ENCODE data around the gene FBXL3.

Gene FBXL3

DNA sequence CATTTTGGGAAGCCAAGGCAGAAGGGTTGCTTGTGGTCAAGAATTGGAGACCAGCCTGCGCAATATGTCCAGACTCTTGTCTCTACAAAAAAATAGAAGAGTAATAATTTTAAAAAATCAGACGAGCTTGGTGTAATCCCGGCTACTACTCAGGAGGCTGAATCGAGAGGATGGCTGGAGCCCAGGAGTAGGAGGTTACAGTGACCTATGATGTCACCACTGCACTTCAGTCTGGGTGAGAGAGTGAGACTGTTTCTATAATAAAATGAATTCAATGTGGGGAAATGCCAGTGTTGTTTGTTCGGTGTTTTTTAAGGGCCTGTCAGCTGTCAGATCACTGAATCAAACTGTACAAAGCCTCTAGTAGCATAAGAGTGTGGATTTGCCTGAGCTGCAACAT is 1.2 kb upstream of the FBXL3 start:
- Histone ChIP-seq H3K4me3 (ENCODE audit: low read depth, low read length) (peak overlapping the region; percentile 98), H3K36me3 (ENCODE audit: control insufficient read depth in 2 of 2, insufficient read depth in 1 of 2, low read length in 2 of 2) (peaks cover 0 to 6% of the 10 kb centered on the region in 2 experiments; a peak in 1 of 3 replicates), H3K27ac (ENCODE audit: extremely low read depth, low read depth, low read length) (no peak overlapping the region), H3K4me1 (ENCODE audit: control insufficient read depth, insufficient read depth, low read length) (0 out of 2 replicates have a peak, but pooled peaks cover 2% of the 10 kb centered on the region), H3K9me3 (ENCODE audit: control insufficient read depth, insufficient read depth, low read depth, low read length) (no peaks in the 10 kb centered on the region)
- POLR2A ChIA-PET: no interaction called here
- no peak for TF ChIP-seq ZNF394 (tag by site-specific recombination; IDR thresholded peaks at IDR 0.05; ENCODE audit: borderline replicate concordance)
- TF ChIP-seq ZNF148 (tag by site-specific recombination; IDR thresholded peaks at IDR 0.05; ENCODE audit: borderline replicate concordance): no peak
- TF ChIP-seq ZBTB21 (tag by site-specific recombination; IDR thresholded peaks at IDR 0.05): 0 out of 2 replicates have a peak, but pooled peaks have one; percentile 37
- no peak for TF ChIP-seq ZNF513 (tag by site-specific recombination; IDR thresholded peaks at IDR 0.05)
- no peak for TF ChIP-seq ZNF544 (tag by site-specific recombination; IDR thresholded peaks at IDR 0.05)
- TF ChIP-seq TRIM28 (IDR thresholded peaks at IDR 0.05; ENCODE audit: borderline replicate concordance, low read length): peak; percentile 65; the same call in 1 of the 2 replicates
- TF ChIP-seq ZNF19 (tag by site-specific recombination; IDR thresholded peaks at IDR 0.05; ENCODE audit: low read depth): no peak
- no peak for TF ChIP-seq ZBTB6 (tag by site-specific recombination; IDR thresholded peaks at IDR 0.05)
- no peak for TF ChIP-seq ZNF561 (tag by site-specific recombination; IDR thresholded peaks at IDR 0.05; ENCODE audit: borderline replicate concordance)
- TF ChIP-seq, protein P1, sequence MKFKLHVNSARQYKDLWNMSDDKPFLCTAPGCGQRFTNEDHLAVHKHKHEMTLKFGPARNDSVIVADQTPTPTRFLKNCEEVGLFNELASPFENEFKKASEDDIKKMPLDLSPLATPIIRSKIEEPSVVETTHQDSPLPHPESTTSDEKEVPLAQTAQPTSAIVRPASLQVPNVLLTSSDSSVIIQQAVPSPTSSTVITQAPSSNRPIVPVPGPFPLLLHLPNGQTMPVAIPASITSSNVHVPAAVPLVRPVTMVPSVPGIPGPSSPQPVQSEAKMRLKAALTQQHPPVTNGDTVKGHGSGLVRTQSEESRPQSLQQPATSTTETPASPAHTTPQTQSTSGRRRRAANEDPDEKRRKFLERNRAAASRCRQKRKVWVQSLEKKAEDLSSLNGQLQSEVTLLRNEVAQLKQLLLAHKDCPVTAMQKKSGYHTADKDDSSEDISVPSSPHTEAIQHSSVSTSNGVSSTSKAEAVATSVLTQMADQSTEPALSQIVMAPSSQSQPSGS (tag by site-specific recombination; IDR thresholded peaks at IDR 0.05; ENCODE audit: low read depth): peak; percentile 81
- TF ChIP-seq ZBTB8A (tag by site-specific recombination; IDR thresholded peaks at IDR 0.05): peak; percentile 54; the same call in 1 of the 2 replicates
- TF ChIP-seq ZNF266 (tag by site-specific recombination; IDR thresholded peaks at IDR 0.05; ENCODE audit: low read depth): no peak
- TF ChIP-seq, protein P2, sequence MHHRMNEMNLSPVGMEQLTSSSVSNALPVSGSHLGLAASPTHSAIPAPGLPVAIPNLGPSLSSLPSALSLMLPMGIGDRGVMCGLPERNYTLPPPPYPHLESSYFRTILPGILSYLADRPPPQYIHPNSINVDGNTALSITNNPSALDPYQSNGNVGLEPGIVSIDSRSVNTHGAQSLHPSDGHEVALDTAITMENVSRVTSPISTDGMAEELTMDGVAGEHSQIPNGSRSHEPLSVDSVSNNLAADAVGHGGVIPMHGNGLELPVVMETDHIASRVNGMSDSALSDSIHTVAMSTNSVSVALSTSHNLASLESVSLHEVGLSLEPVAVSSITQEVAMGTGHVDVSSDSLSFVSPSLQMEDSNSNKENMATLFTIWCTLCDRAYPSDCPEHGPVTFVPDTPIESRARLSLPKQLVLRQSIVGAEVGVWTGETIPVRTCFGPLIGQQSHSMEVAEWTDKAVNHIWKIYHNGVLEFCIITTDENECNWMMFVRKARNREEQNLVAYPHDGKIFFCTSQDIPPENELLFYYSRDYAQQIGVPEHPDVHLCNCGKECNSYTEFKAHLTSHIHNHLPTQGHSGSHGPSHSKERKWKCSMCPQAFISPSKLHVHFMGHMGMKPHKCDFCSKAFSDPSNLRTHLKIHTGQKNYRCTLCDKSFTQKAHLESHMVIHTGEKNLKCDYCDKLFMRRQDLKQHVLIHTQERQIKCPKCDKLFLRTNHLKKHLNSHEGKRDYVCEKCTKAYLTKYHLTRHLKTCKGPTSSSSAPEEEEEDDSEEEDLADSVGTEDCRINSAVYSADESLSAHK (tag by site-specific recombination; IDR thresholded peaks at IDR 0.05): peak; percentile 69; the same call in 1 of the 2 replicates
- peak; percentile 59 for TF ChIP-seq SP7 (tag by site-specific recombination; IDR thresholded peaks at IDR 0.05)
- TF ChIP-seq BCL11A (tag by site-specific recombination; IDR thresholded peaks at IDR 0.05; ENCODE audit: low read depth): 0 out of 2 replicates have a peak, but pooled peaks have one; percentile 45
- no peak for TF ChIP-seq MZF1 (tag by site-specific recombination; IDR thresholded peaks at IDR 0.05; ENCODE audit: borderline replicate concordance)
- TF ChIP-seq ZNF473 (tag by site-specific recombination; IDR thresholded peaks at IDR 0.05): no peak
- no peak for TF ChIP-seq ZNF623 (tag by site-specific recombination; IDR thresholded peaks at IDR 0.05)
- TF ChIP-seq ZNF548 (tag by site-specific recombination; IDR thresholded peaks at IDR 0.05): no peak
- peak; percentile 80 for TF ChIP-seq ZNF629 (tag by site-specific recombination; IDR thresholded peaks at IDR 0.05)
- TF ChIP-seq ZNF529 (tag by site-specific recombination; IDR thresholded peaks at IDR 0.05; ENCODE audit: insufficient replicate concordance): no peak
- no peak for TF ChIP-seq PRDM1 (tag by site-specific recombination; IDR thresholded peaks at IDR 0.05)
- CTCF ChIA-PET: interaction anchor here (0.9 kb wide), 1 partner anchor 1333 kb away, joined by 3 read pairs; no protein-coding TSS in a partner anchor

Measured in HEK293 (cell line).